KMS-11 (cell line): ENCODE measurements around the gene SDK1.

Source experiments
- H2AFZ ChIP-seq: fragments of 200-600 bp; sonication (generic); 2 replicates; pipeline ENCODE4 v1.6.1; 2016; ENCODE audit warnings: antibody characterized with exemption, mixed run types, low read depth
- H3K27ac ChIP-seq: fragments of 200-600 bp; sonication (generic); 2 replicates; pipeline ENCODE4 v1.6.1; 2016; ENCODE audit warnings: mild to moderate bottlenecking, mixed run types
- H3K27me3 ChIP-seq: fragments of 200-600 bp; sonication (generic); 2 replicates; pipeline ENCODE4 v1.6.1; 2017; ENCODE audit warnings: mild to moderate bottlenecking, low read depth, mixed run types, moderate library complexity; ENCODE audit not compliant: insufficient read depth
- H3K36me3 ChIP-seq: fragments of 200-600 bp; sonication (generic); 2 replicates; pipeline ENCODE4 v1.6.1; 2017; ENCODE audit warnings: mild to moderate bottlenecking, mixed run types; ENCODE audit not compliant: insufficient read depth
- H3K4me1 ChIP-seq: fragments of 200-600 bp; sonication (generic); 2 replicates; pipeline ENCODE4 v1.6.1; 2016; ENCODE audit warnings: mild to moderate bottlenecking, low read depth, mixed run types; ENCODE audit not compliant: poor library complexity, severe bottlenecking
- H3K4me2 ChIP-seq: fragments of 200-600 bp; sonication (generic); 2 replicates; pipeline ENCODE4 v1.7.0; 2016; ENCODE audit warnings: mild to moderate bottlenecking, mixed run types
- H3K4me3 ChIP-seq: fragments of 200-600 bp; sonication (generic); IDR thresholded peaks from 2 replicates; pipeline ENCODE4 v1.6.1; 2017; ENCODE audit warnings: low read depth, low read length, mixed read lengths; ENCODE audit not compliant: insufficient read depth
- H3K79me2 ChIP-seq: fragments of 200-600 bp; sonication (generic); 2 replicates; pipeline ENCODE4 v1.6.1; 2016; ENCODE audit warnings: low read depth, mixed run types; ENCODE audit not compliant: insufficient read depth
- H3K9ac ChIP-seq: fragments of 200-600 bp; sonication (generic); 2 replicates; pipeline ENCODE4 v1.6.1; 2016; ENCODE audit warnings: mild to moderate bottlenecking, mixed run types
- H4K20me1 ChIP-seq: fragments of 200-600 bp; sonication (generic); 2 replicates; pipeline ENCODE4 v1.6.1; 2016; ENCODE audit warnings: mild to moderate bottlenecking, mixed run types; ENCODE audit not compliant: insufficient read depth
- TF ChIP-seq, protein P1 (sequence below): fragments of 200-600 bp; sonication (generic); conservative IDR thresholded peaks from 2 replicates; pipeline ENCODE4 v1.6.1; 2017; ENCODE audit warnings: low read depth, mild to moderate bottlenecking, antibody characterized with exemption, low read length, moderate library complexity, mixed read lengths

SDK1 gene

DNA sequence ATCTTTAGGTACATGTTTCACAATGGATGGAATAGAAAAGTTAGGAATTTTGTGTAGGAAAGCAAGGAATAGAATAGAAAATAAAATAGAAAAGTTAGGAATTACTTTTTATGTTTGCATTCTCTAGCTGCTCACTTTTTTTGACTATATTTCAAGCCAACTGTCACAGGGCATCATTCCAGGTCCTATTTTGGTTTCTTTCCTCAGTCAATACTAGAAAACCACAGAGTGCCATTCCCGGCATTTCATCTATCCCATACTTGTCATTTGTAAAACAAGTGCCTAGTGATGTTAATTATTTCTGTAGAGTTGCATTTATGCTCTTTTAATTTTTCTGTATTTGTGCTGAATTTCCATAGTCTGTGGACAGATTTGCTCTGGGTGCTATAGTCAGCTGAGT lies 66.2 kb downstream of the SDK1 start:
- Histone ChIP-seq H3K36me3 (no peaks in the 10 kb centered on the region), H4K20me1 (no peaks in the 10 kb centered on the region), H3K79me2 (no peaks in the 10 kb centered on the region), H3K4me2 (no peak overlapping the region), H3K27me3 (no peaks in the 10 kb centered on the region), H3K4me3 (no peak overlapping the region), H3K9ac (no peak overlapping the region), H3K4me1 (no peaks in the 10 kb centered on the region), H3K27ac (no peak overlapping the region), H2AFZ (no peak overlapping the region)
- TF ChIP-seq, protein P1, sequence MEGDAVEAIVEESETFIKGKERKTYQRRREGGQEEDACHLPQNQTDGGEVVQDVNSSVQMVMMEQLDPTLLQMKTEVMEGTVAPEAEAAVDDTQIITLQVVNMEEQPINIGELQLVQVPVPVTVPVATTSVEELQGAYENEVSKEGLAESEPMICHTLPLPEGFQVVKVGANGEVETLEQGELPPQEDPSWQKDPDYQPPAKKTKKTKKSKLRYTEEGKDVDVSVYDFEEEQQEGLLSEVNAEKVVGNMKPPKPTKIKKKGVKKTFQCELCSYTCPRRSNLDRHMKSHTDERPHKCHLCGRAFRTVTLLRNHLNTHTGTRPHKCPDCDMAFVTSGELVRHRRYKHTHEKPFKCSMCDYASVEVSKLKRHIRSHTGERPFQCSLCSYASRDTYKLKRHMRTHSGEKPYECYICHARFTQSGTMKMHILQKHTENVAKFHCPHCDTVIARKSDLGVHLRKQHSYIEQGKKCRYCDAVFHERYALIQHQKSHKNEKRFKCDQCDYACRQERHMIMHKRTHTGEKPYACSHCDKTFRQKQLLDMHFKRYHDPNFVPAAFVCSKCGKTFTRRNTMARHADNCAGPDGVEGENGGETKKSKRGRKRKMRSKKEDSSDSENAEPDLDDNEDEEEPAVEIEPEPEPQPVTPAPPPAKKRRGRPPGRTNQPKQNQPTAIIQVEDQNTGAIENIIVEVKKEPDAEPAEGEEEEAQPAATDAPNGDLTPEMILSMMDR: no peak

DNA sequence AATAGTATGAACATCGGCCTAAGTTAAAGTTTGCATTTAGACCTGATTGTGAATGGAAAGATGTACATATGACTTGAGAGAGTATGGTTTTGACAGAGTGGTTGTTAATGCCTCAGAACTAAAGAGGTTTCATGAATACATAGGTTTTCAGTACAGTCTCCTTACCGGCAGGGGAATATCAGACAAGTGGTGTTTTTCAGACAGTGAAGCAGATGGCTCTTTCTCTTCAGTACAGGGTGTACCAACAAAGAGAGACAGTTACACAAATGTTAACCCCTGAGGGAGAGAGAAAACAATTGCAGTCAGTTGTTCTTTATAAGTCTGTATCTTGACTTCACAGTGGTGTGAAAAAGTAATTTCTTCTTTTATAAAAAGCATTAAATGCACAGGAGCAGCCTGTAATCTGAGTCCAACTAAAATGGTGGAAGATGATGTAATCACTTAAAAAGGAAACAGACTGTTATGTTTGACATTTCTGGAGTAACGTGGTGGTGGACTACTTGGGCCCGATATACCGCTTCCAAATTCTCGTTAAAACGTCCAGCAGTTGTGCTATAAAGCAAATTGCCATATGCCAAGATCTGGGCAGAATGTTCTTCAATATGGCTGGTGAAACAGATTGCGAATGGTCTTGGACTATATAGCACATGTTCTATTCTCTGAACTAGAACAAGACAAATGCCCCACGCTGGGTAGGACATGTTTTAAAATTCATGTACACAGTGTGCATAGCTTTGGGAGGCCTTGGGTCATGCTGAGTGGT lies 69.2 kb downstream of the SDK1 start:
- no peaks in the 10 kb centered on the region for H3K79me2 ChIP-seq

DNA sequence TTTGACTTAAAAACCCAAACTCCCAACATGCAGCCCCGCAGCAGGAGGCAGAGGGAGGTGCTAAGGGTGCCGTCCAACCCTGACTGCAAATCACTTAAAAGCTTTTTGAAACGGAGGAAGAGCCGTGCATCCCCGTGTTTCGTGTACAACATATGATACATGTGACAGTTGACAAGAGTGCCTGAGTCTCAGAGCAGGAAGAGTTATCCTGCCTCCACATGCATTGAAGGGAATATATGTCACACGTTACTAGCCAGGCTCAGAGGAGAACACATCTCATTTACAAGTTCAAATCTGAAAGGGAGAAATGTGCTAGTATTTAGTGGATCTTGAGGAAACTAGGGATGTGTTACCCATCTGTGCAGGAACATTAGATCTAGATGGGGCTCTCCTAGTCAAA lies 69.9 kb downstream of the SDK1 start:
- H3K9ac ChIP-seq: no peak overlapping the region
- H3K27me3 ChIP-seq: no peaks in the 10 kb centered on the region
- H3K27ac ChIP-seq: no peak overlapping the region
- no peak overlapping the region for H2AFZ ChIP-seq
- H3K4me1 ChIP-seq: no peaks in the 10 kb centered on the region
- H3K4me2 ChIP-seq: no peak overlapping the region
- no peak overlapping the region for H3K4me3 ChIP-seq
- H3K36me3 ChIP-seq: no peaks in the 10 kb centered on the region
- TF ChIP-seq, protein P1: no peak
- H4K20me1 ChIP-seq: no peaks in the 10 kb centered on the region
- H3K79me2 ChIP-seq: no peaks in the 10 kb centered on the region

More for the DNA sequence above, 69.2 kb downstream of the SDK1 start:
- Histone ChIP-seq H3K27me3 (no peaks in the 10 kb centered on the region), H4K20me1 (no peaks in the 10 kb centered on the region), H3K4me3 (no peak overlapping the region), H3K27ac (no peak overlapping the region), H2AFZ (no peak overlapping the region), H3K36me3 (no peaks in the 10 kb centered on the region), H3K4me2 (no peak overlapping the region), H3K4me1 (no peaks in the 10 kb centered on the region), H3K9ac (no peak overlapping the region)
- TF ChIP-seq, protein P1: no peak

DNA sequence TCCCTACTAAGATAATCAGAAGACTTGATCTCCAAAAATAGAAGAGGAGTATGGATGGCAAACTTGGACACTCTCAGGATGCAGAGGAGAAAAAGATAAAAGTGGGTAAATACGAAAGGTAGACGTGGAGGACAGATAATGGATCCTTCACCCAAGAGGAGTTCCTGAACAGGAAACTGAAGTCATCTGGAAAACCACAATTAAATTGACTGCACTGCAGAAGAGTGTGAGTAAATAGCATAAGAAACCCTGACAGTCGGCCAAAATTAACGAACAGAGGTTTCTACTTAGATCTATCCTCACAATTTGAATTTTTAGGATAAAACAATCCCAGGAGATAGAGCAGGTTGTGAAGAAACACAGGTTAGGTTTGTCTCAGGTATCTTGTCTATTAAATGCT lies 70.5 kb downstream of the SDK1 start:
- no peaks in the 10 kb centered on the region for H3K27me3 ChIP-seq
- TF ChIP-seq, protein P1: no peak
- no peak overlapping the region for H3K27ac ChIP-seq
- no peak overlapping the region for H3K4me3 ChIP-seq
- H4K20me1 ChIP-seq: no peaks in the 10 kb centered on the region
- no peak overlapping the region for H3K4me2 ChIP-seq
- H3K9ac ChIP-seq: no peak overlapping the region
- no peak overlapping the region for H2AFZ ChIP-seq
- H3K36me3 ChIP-seq: no peaks in the 10 kb centered on the region
- no peaks in the 10 kb centered on the region for H3K79me2 ChIP-seq
- no peaks in the 10 kb centered on the region for H3K4me1 ChIP-seq
